Activated naive CD4-positive, alpha-beta T cell treated with anti-CD3 and anti-CD28 coated beads, Interleukin-2, amount 50 U/mL, for 24 hours (primary cell): ENCODE data around the gene ZNF503.
A peak's percentile ranks its signal among the peaks of the same experiment; 100 is the strongest.

Experiments
- H3K27ac Mint-ChIP-seq: one replicate; pipeline ENCODE4 v1.8.0; 2021; ENCODE audit warnings: mild to moderate bottlenecking, mixed read lengths
- H3K27me3 Mint-ChIP-seq: one replicate; pipeline ENCODE4 v1.8.0; 2021; ENCODE audit warnings: mixed read lengths
- H3K36me3 Mint-ChIP-seq: one replicate; pipeline ENCODE4 v1.8.0; 2021; ENCODE audit warnings: mixed read lengths
- H3K4me1 Mint-ChIP-seq: one replicate; pipeline ENCODE4 v1.8.0; 2021; ENCODE audit warnings: mixed read lengths
- H3K4me3 Mint-ChIP-seq: one replicate; pipeline ENCODE4 v1.8.0; 2021; ENCODE audit warnings: mild to moderate bottlenecking, mixed read lengths
- H3K9me3 Mint-ChIP-seq: one replicate; pipeline ENCODE4 v1.8.0; 2021; ENCODE audit warnings: mixed read lengths

ZNF503 gene

GRCh38 chr10:75403939-75404814, 2.6 kb upstream of the ZNF503 start:
- Mint-ChIP-seq H3K27ac (no peak overlapping the region), H3K36me3 (no peaks in the 10 kb centered on the region), H3K4me3 (peak overlapping the region; percentile 9), H3K9me3 (no peaks in the 10 kb centered on the region), H3K4me1 (peaks cover 38% of the 10 kb centered on the region), H3K27me3 (peaks cover 39% of the 10 kb centered on the region)

DNA sequence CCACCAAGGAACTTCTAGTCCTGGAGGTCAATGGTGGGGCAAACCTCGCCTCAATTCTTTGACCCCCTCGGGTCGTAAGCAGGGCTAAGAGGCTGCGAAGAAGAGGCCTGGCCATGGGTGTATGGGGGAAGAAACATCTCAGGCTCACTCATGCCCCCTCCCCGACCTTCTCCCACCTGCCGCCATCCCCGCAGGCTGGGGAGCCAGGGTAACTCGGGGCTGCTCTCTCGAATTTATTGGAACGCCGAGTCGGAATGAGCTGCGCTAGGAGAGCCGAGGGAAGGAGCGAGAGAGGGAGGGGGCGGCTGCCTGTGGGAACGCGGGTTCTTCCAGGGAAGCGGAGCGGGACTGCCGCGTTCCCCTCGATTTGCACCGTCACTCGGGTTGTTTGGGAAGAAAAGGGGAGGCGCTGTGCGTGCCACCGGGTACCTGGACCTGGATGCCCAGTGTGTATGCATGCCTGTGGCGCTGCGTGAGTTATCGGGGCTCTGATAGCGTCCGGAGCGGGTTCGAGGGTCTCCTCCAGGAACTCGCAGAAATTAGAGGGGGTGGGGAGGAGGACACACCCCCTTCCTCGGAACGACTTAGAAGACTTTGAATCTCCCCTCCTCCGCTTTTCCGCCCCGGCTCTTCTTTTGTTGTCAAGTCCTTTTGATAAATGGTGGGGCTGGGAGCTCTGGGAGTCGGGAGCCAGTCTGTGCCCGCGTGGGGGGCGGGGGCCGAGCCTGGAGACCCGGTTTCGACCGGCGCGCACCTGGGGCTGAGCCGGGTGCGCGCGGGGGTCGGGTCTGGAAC, 1.8 kb upstream of the ZNF503 start:
- Mint-ChIP-seq H3K27ac (no peak overlapping the region), H3K36me3 (no peaks in the 10 kb centered on the region), H3K9me3 (no peaks in the 10 kb centered on the region), H3K27me3 (peaks cover 39% of the 10 kb centered on the region), H3K4me1 (peaks cover 38% of the 10 kb centered on the region), H3K4me3 (peak overlapping the region; percentile 83)

DNA sequence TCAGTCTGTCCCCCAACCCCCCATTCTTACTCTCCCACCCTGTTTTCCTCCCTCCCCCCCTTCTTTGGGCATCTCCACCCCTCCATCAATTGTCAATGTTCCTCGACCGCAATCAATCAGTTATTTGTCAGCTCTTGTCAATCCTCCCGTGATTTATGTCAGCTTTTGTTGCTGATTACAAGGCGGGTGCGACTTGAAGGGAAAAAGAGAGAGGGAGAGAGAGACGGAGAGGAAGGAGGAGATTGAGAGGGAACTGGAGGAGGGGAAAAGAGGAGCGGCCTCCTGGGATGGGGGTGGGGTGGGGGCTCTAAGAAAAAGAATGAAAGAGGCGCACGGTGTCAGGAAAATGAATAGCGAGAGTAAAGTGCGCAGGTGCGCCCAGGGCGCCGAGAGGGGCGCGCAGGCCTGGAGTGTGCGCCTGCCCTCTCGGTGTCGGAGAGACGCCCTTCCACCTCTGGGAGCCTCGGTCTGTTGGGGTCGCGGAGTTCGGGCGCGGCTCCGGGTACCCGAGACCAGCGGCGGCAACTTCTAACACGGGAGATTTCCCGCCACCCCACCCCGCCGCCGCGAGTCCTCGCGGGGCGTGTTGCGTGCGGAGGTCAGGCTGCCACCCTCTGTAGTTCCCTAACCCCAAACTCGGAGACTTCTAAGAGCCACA, 1.1 kb upstream of the ZNF503 start:
- peak overlapping the region; percentile 83 for H3K4me3 Mint-ChIP-seq
- peaks cover 36% of the 10 kb centered on the region for H3K4me1 Mint-ChIP-seq
- no peak overlapping the region for H3K27ac Mint-ChIP-seq
- no peaks in the 10 kb centered on the region for H3K9me3 Mint-ChIP-seq
- peaks cover 43% of the 10 kb centered on the region for H3K27me3 Mint-ChIP-seq
- no peaks in the 10 kb centered on the region for H3K36me3 Mint-ChIP-seq

DNA sequence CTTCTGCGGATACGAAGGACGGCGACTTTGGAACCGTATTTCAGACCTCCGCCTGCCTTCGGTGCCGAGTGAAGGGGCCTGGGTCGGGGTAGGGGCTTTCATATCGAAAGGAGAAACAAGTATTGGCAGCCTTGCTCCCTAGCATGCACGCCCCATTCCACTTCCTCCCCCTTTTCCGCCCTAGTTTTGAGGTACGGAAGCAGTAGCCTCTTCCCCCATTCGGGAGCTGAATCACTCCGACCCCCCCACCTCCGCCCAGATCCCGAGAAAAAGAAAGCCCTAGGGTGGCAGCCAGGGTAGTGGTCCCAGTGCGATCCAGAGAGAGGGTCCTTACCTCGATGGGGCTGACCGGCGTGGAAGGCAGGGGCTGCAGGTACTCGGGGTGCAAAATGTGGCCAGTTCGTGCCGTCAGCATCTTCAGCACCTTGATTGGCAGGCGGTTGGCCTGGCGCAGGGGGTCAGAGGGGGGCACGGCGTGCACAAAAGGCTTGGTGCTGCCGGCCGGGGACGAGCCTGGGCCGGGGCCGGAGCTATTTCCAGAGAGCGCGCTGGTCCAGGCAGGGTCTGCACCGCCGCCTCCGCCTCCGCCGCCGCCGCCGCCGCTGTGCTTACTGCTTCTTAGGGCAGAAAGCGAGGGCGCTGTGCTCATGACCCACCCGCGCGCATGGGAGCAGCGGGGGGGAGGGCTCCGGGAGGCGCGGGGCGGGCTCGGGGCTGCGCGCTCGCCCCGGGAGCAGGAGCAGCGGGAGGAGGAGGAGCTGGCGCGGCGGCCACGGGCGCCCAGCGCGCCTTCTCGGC, 594 bp downstream of the ZNF503 start:
- H3K27me3 Mint-ChIP-seq, result peaks cover 35% of the 10 kb centered on the region
- peaks cover 31% of the 10 kb centered on the region for H3K4me1 Mint-ChIP-seq
- H3K4me3 Mint-ChIP-seq, result peak overlapping the region; percentile 84
- H3K9me3 Mint-ChIP-seq, result no peaks in the 10 kb centered on the region
- H3K36me3 Mint-ChIP-seq, result no peaks in the 10 kb centered on the region
- no peak overlapping the region for H3K27ac Mint-ChIP-seq

DNA sequence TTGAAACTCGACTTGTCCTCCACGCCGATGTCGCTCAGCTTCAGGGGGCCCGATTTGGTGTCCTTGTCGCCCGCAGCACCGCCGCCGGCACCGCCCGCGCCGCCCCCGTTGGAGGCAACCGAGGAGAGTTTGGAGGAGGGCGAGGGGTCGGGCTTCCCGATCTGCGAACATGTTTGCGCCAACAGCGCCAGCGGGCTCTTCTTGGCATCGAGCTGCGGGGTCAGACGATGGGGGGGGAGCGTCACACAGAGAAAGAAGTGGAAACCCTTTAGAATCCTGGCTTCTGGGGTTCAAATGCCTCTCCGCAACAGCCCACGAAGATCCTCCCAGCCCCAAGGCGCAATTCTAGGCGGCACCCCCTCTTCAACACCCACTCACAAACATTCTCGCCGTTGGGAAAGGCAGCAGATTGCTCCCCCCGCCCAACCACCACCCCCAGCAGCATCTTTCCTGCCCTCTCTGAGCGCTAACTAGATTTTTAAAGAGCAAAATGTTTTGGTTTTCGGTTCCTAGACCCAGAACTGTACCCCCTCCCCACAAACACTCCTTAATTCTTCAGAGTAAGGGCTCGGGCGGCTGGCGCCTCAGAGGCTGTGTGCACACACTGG, 1.3 kb downstream of the ZNF503 start:
- Mint-ChIP-seq H3K4me1 (peaks cover 27% of the 10 kb centered on the region), H3K4me3 (peak overlapping the region; percentile 84), H3K36me3 (no peaks in the 10 kb centered on the region), H3K9me3 (no peaks in the 10 kb centered on the region), H3K27me3 (peaks cover 33% of the 10 kb centered on the region), H3K27ac (peak overlapping the region; percentile 35)

- Mint-ChIP-seq H3K9me3 (no peaks in the 10 kb centered on the region), H3K36me3 (peaks cover 1% of the 10 kb centered on the region), H3K27me3 (peaks cover 37% of the 10 kb centered on the region), H3K27ac (no peak overlapping the region), H3K4me3 (peak overlapping the region; percentile 84), H3K4me1 (peaks cover 33% of the 10 kb centered on the region)
These were observed 2.0 kb downstream of the ZNF503 start for GRCh38 chr10:75399461-75400162.

DNA sequence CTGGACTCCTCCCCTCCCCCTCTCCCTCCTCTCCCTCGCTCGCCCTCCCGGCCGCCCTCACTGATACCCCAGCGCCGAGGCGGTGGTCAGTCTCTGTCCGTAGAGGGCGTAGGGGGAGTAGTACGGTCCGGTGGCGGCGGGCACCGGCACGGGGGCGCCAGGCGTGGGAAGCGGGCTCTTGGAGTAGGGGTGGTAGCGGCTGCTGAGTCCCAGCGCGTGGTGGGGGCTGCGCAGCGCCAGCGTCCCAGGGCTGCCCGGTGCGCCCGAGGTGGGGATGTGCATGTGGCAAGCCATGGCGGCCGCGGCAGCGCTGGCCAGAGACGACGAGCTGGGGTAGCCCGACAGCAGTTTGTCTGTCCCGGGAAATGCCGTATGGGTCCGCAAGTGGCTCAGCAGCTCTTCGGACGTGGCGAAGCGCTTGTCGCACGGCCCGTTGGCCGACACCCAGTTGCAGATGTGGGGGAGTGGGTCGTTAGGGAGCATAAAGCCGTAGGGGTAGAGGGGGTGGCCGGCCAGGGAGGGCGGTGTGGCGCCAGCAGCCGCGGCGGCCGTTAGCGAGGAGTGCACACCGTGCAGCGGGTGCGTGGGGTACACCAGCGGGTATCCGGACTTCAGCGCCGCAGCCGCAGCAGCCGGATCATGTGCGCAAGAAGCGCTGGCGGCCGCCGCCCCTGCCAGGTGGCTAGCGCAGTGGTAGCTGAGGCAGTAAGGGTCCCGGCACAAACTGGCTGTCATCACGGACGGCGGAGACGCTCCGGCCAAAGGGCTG, 2.7 kb downstream of the ZNF503 start:
- peak overlapping the region; percentile 42 for H3K4me3 Mint-ChIP-seq
- H3K9me3 Mint-ChIP-seq, result no peaks in the 10 kb centered on the region
- peaks cover 1% of the 10 kb centered on the region for H3K36me3 Mint-ChIP-seq
- H3K27ac Mint-ChIP-seq, result no peak overlapping the region
- H3K4me1 Mint-ChIP-seq, result peaks cover 32% of the 10 kb centered on the region
- peaks cover 39% of the 10 kb centered on the region for H3K27me3 Mint-ChIP-seq

DNA sequence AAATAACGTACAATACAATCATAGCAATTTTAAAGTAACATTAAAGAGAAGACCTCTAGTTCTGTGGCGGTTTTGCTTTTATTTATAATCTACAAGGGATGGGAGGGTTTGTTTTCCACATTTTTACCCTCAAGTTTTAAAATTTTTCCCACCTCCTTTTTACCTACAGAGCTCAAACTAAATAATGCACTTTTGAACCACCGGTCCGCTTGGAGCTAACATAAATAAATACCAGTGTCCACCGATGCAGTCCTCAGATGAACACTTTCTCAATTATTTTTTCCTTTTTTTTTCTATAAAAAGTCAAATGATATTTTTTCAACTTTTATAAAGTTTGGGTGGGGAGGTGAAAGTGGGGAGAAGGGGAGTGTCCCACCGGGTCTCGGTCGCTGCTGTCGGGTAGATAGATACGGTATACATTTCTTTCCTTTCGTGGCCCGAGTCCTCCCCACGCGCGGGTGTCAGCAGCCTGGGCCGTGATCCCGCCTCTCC, 3.3 kb downstream of the ZNF503 start:
- Mint-ChIP-seq H3K9me3 (no peaks in the 10 kb centered on the region), H3K27me3 (peaks cover 39% of the 10 kb centered on the region), H3K27ac (no peak overlapping the region), H3K36me3 (peaks cover 1% of the 10 kb centered on the region), H3K4me1 (peaks cover 29% of the 10 kb centered on the region), H3K4me3 (no peak overlapping the region)

DNA sequence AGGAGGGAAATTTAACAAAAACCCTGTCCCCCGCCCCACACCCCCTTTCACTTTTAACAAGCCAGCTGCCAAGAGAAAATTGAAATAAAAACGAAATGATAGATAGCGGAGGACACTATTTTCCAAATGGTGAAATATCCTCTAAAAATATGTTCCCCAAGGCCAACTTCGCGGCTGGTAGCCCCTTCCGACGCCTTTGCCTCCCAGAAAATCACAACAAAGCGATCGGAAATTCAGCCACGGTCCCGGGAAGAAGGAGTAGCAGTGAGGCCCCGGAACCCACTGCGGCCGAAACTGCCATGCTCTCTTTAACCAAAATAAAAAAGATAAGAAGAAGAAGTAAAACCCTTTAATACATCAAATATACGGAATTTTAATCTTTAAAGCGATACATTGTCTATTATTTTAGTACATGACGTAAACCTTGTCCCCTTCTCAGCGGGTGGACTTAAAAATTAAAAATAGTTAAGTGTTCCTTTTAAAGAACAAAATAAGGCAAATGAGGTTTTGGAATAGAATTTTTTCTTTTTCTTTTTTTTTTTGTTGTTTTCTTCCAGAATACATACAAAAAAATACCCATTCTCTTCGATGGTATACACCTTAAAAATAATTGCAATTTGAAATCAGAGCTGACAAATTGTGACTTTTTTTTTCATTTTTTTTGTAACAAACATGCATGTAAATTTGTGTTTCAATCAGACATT, 3.9 kb downstream of the ZNF503 start:
- Mint-ChIP-seq H3K36me3 (peaks cover 1% of the 10 kb centered on the region), H3K4me1 (peaks cover 23% of the 10 kb centered on the region), H3K9me3 (no peaks in the 10 kb centered on the region), H3K27ac (no peak overlapping the region), H3K4me3 (no peak overlapping the region), H3K27me3 (peaks cover 38% of the 10 kb centered on the region)

- H3K36me3 Mint-ChIP-seq, result peaks cover 1% of the 10 kb centered on the region
- H3K4me3 Mint-ChIP-seq, result no peak overlapping the region
- H3K27me3 Mint-ChIP-seq, result peaks cover 40% of the 10 kb centered on the region
- no peaks in the 10 kb centered on the region for H3K9me3 Mint-ChIP-seq
- H3K27ac Mint-ChIP-seq, result no peak overlapping the region
- H3K4me1 Mint-ChIP-seq, result peaks cover 16% of the 10 kb centered on the region
These were observed 4.7 kb downstream of the ZNF503 start for GRCh38 chr10:75396631-75397495.

DNA sequence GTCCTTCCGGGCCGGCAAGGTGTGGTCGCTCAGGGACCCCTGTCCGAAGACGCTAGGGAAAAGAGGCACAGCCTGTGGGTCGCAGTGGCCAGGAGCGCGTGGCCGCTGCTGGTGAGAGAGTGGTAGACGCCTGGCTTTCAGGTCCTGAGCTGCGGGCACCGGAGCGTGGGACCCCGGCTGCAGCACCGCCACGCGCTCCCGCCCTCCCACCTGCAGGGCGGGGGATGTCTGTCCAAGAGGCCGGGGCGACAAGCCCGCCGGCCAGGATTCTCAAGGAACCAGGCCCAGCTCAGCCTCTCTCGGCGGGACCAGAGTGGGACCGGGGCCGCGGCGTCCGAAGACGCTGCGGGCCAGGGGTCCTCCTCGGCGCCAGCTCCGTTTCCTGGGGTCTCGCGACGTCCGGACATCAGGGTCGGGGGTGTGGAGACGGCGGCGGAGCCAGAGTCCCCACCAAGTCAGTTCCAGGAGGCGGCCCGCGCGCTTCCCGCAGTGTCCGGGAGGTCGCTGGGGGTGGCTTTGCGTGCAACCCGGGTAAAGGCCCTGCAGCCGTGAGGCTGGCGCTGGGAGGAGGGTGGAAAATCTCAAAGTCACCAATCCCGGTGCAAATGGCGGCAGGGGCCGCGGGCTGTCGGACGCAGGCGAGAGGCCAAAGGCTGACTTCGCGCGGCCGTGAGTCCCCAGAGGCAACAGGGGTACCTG, 5.5 kb downstream of the ZNF503 start:
- Mint-ChIP-seq H3K36me3 (peaks cover 1% of the 10 kb centered on the region), H3K4me1 (peaks cover 13% of the 10 kb centered on the region), H3K27ac (no peak overlapping the region), H3K27me3 (peaks cover 43% of the 10 kb centered on the region), H3K9me3 (no peaks in the 10 kb centered on the region), H3K4me3 (peak overlapping the region; percentile 15)
